HG02870 (cell line): ENCODE data around the gene FAS.

Source experiments
- ATAC-seq: cut with Tn5 transposase; IDR thresholded peaks from one replicate; pipeline ENCODE4 v1.9.1; 2021; ENCODE audit warnings: mild to moderate bottlenecking, moderate library complexity; ENCODE audit not compliant: unreplicated experiment

The FAS gene

GRCh38 chr10:89032141-89032891, 41.7 kb downstream of the FAS start:
- ATAC-seq, result peak; percentile 62

- ATAC-seq, result no peak
Observed at GRCh38 chr10:89035461-89035860, 44.9 kb downstream of the FAS start.

- no peak for ATAC-seq
Observed at GRCh38 chr10:89037096-89037495, 46.5 kb downstream of the FAS start.

GRCh38 chr10:89042562-89042961, 52.0 kb downstream of the FAS start:
- ATAC-seq, result no peak

- no peak for ATAC-seq
Observed at GRCh38 chr10:89043052-89043451, 52.5 kb downstream of the FAS start.

- no peak for ATAC-seq
Observed at GRCh38 chr10:89047397-89047796, 56.8 kb downstream of the FAS start.

- ATAC-seq, result no peak
Observed at GRCh38 chr10:89051593-89051992, 61.0 kb downstream of the FAS start.

- no peak for ATAC-seq
Observed at GRCh38 chr10:89053555-89053954, 63.0 kb downstream of the FAS start.

- no peak for ATAC-seq
Observed at GRCh38 chr10:89055159-89055558, 64.6 kb downstream of the FAS start.

GRCh38 chr10:89062861-89063260, 72.3 kb downstream of the FAS start:
- ATAC-seq, result no peak

- ATAC-seq, result no peak
Observed at GRCh38 chr10:89063465-89063864, 72.9 kb downstream of the FAS start.

- ATAC-seq, result no peak
Observed at GRCh38 chr10:89064748-89065147, 74.2 kb downstream of the FAS start.
